Trophoblast cell (in vitro differentiated cells and primary cell): ENCODE measurements around the gene CPN2.

Source experiments
- DNase-seq, 2 donors: peaks; one replicate each; pipeline ENCODE4 v3.0.0-alpha.2; 2016
- H2AFZ ChIP-seq: 2 replicates; pipeline ENCODE4 v1.6.1; 2013; ENCODE audit warnings: low read length, moderate library complexity, mild to moderate bottlenecking; ENCODE audit not compliant: insufficient read depth, poor library complexity
- H2AK5ac ChIP-seq: 2 replicates; pipeline ENCODE4 v1.6.1; 2013; ENCODE audit warnings: mild to moderate bottlenecking, low read length
- H2BK120ac ChIP-seq: 2 replicates; pipeline ENCODE4 v1.6.1; 2013; ENCODE audit warnings: low read length, mild to moderate bottlenecking, moderate library complexity; ENCODE audit not compliant: insufficient read depth, poor library complexity
- H2BK12ac ChIP-seq: 2 replicates; pipeline ENCODE4 v1.6.1; 2013; ENCODE audit warnings: mild to moderate bottlenecking, low read length, moderate library complexity
- H2BK5ac ChIP-seq: 2 replicates; pipeline ENCODE4 v1.6.1; 2013; ENCODE audit warnings: low read length, low read depth, moderate library complexity, mild to moderate bottlenecking; ENCODE audit not compliant: poor library complexity
- H3K14ac ChIP-seq: 2 replicates; pipeline ENCODE4 v1.6.1; 2013; ENCODE audit warnings: mild to moderate bottlenecking, low read length
- H3K18ac ChIP-seq: 2 replicates; pipeline ENCODE4 v1.6.1; 2013; ENCODE audit warnings: mild to moderate bottlenecking, low read length
- H3K23ac ChIP-seq: 2 replicates; pipeline ENCODE4 v1.6.1; 2013; ENCODE audit warnings: low read length
- H3K27ac ChIP-seq: 2 replicates; pipeline ENCODE4 v1.5.1; 2013; ENCODE audit warnings: low read depth, mild to moderate bottlenecking, inconsistent platforms, low read length, moderate library complexity
- H3K27me3 ChIP-seq: 2 replicates; pipeline ENCODE4 v1.6.1; 2013; ENCODE audit warnings: inconsistent platforms, mild to moderate bottlenecking, low read length, moderate library complexity; ENCODE audit not compliant: insufficient read depth
- H3K36me3 ChIP-seq, 2 experiments: 1 replicate in 1 of 2; 2 replicates in 1 of 2; pipeline ENCODE4 v1.6.1; 2013; ENCODE audit warnings: low read length in 2 of 2, mild to moderate bottlenecking in 2 of 2, moderate library complexity in 1 of 2; ENCODE audit not compliant: insufficient read depth in 2 of 2, control insufficient read depth in 1 of 2
- H3K4ac ChIP-seq: 2 replicates; pipeline ENCODE4 v1.6.1; 2013; ENCODE audit warnings: low read depth, mild to moderate bottlenecking, low read length, moderate library complexity
- H3K4me1 ChIP-seq, 2 experiments: 1 replicate in 1 of 2; 2 replicates in 1 of 2; pipeline ENCODE4 v1.6.1; 2013; ENCODE audit warnings: low read length in 2 of 2, mild to moderate bottlenecking in 2 of 2, moderate library complexity in 1 of 2; ENCODE audit not compliant: insufficient read depth in 2 of 2, control insufficient read depth in 1 of 2
- H3K4me2 ChIP-seq: 2 replicates; pipeline ENCODE4 v1.6.1; 2013; ENCODE audit warnings: inconsistent platforms, mild to moderate bottlenecking, low read length, moderate library complexity
- H3K4me3 ChIP-seq: 2 replicates; pipeline ENCODE4 v1.5.1; 2013; ENCODE audit warnings: mild to moderate bottlenecking, low read depth, low read length, inconsistent platforms
- H3K79me1 ChIP-seq: one replicate; pipeline ENCODE4 v1.6.1; 2013; ENCODE audit warnings: low read length
- H3K79me2 ChIP-seq: 2 replicates; pipeline ENCODE4 v1.6.1; 2013; ENCODE audit warnings: low read length, mild to moderate bottlenecking; ENCODE audit not compliant: control insufficient read depth, insufficient read depth, poor library complexity
- H3K9ac ChIP-seq: 2 replicates; pipeline ENCODE4 v1.6.1; 2013; ENCODE audit warnings: mild to moderate bottlenecking, low read length
- H3K9me3 ChIP-seq: 2 replicates; pipeline ENCODE4 v1.6.1; 2013; ENCODE audit warnings: low read depth, mild to moderate bottlenecking, control low read depth, inconsistent platforms, low read length; ENCODE audit not compliant: insufficient read depth
- H4K12ac ChIP-seq: 2 replicates; pipeline ENCODE4 v1.6.1; 2013; ENCODE audit warnings: low read depth, mild to moderate bottlenecking, low read length, moderate library complexity
- H4K8ac ChIP-seq: 2 replicates; pipeline ENCODE4 v1.6.1; 2013; ENCODE audit warnings: low read depth, mild to moderate bottlenecking, low read length, moderate library complexity
- H4K91ac ChIP-seq: one replicate; pipeline ENCODE4 v1.6.1; 2013; ENCODE audit warnings: low read depth, mild to moderate bottlenecking, low read length, moderate library complexity
- WGBS: extraction: QIAGEN DNeasy Blood & Tissue Kit; methylation state at CpG from one replicate; pipeline ENCODE4 v1.1.7; 2013; ENCODE audit warnings: missing lambda C conversion rate; ENCODE audit not compliant: insufficient read length, insufficient coverage; ENCODE audit errors: extremely low coverage; 5-methylcytosine and 5-hydroxymethylcytosine counted together

Gene CPN2

DNA sequence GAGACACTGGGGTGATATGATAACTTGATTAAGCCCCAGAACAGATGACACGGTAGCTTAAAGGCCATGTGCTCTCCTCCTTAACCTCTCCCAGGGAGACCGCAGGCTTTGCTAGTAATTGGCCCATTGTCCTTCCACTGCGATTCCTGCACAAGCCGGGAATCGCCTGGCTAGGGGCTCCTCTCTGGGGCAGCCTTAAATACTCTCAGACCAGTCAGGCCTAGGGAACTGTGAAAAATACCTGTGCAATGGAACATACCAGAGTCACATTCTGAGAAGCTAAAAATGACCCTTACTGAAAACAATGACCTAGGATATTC is 56.3 kb downstream of the CPN2 start:
- H3K79me1 ChIP-seq = peaks cover 15% of the 10 kb centered on the region
- no peak overlapping the region for H3K14ac ChIP-seq
- H3K27me3 ChIP-seq = no peaks in the 10 kb centered on the region
- no peak overlapping the region for H3K23ac ChIP-seq
- peaks cover 4% of the 10 kb centered on the region for H3K79me2 ChIP-seq
- no peak overlapping the region for H4K12ac ChIP-seq
- H3K36me3 ChIP-seq = no peaks in the 10 kb centered on the region
- no peaks in the 10 kb centered on the region for H3K9me3 ChIP-seq
- H2AK5ac ChIP-seq = no peak overlapping the region
- no peak overlapping the region for H3K9ac ChIP-seq
- no peak for DNase-seq
- H2AFZ ChIP-seq = no peak overlapping the region
- no peak overlapping the region for H3K4me3 ChIP-seq
- H3K4ac ChIP-seq = no peak overlapping the region
- no peak overlapping the region for H4K91ac ChIP-seq
- no peak overlapping the region for H3K18ac ChIP-seq
- no peak overlapping the region for H2BK12ac ChIP-seq
- H3K4me1 ChIP-seq = peaks cover 7 to 16% of the 10 kb centered on the region in 2 experiments
- no peak overlapping the region for H2BK120ac ChIP-seq
- H2BK5ac ChIP-seq = no peak overlapping the region
- H3K27ac ChIP-seq = peak overlapping the region; percentile 22
- no peak overlapping the region for H4K8ac ChIP-seq
- no peak overlapping the region for H3K4me2 ChIP-seq
- no CpG with 5 or more reads among the region's 5 CpGs for WGBS

DNA sequence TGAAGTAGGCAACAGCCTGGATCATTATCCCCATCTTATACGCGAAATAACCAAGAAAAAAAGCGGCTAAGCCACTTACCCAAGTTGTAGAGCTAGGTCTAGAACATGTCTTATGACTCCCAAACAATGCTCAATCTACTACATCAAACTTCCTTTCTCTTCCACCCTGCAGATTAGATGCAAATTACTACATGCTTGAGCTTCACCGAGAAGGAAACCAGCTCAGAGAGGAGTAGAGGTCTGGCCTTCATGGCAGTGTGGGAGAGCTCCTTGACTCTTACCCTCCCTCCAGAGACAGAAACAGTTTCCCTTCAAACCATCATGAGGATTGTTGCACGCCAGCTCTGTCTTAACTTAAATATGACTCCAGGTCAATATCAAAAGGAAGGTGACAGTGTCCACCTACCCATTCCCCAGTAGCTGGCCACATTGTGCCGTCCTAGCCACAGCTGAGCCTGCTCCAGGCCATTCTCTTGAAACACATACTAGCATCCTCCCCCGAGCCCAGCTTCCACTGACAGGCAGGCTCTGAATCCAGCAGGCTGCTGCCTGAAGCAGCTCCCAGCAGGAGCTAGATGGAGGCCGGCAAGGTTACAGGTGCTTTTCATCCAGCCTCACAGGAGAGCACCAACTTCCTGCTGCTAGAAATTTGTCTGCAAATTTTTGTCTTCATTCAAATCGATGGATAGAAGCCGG is 56.8 kb downstream of the CPN2 start:
- no peak overlapping the region for H4K91ac ChIP-seq
- H2AFZ ChIP-seq = no peak overlapping the region
- H2BK12ac ChIP-seq = peak overlapping the region; percentile 67
- H2AK5ac ChIP-seq = no peak overlapping the region
- H3K36me3 ChIP-seq = no peaks in the 10 kb centered on the region
- no CpG with 5 or more reads among the region's 10 CpGs for WGBS
- no peak overlapping the region for H2BK120ac ChIP-seq
- H3K4me2 ChIP-seq = no peak overlapping the region
- no peak overlapping the region for H4K12ac ChIP-seq
- H3K9me3 ChIP-seq = no peaks in the 10 kb centered on the region
- no peak overlapping the region for H3K9ac ChIP-seq
- H3K27me3 ChIP-seq = no peaks in the 10 kb centered on the region
- no peak overlapping the region for H2BK5ac ChIP-seq
- H3K23ac ChIP-seq = no peak overlapping the region
- no peak overlapping the region for H3K4ac ChIP-seq
- DNase-seq = no peak
- H3K79me2 ChIP-seq = peaks cover 4% of the 10 kb centered on the region
- H3K14ac ChIP-seq = no peak overlapping the region
- H3K18ac ChIP-seq = no peak overlapping the region
- H3K27ac ChIP-seq = no peak overlapping the region
- peaks cover 15% of the 10 kb centered on the region for H3K79me1 ChIP-seq
- H3K4me1 ChIP-seq = peaks cover 7 to 16% of the 10 kb centered on the region in 2 experiments
- no peak overlapping the region for H4K8ac ChIP-seq
- H3K4me3 ChIP-seq = no peak overlapping the region

DNA sequence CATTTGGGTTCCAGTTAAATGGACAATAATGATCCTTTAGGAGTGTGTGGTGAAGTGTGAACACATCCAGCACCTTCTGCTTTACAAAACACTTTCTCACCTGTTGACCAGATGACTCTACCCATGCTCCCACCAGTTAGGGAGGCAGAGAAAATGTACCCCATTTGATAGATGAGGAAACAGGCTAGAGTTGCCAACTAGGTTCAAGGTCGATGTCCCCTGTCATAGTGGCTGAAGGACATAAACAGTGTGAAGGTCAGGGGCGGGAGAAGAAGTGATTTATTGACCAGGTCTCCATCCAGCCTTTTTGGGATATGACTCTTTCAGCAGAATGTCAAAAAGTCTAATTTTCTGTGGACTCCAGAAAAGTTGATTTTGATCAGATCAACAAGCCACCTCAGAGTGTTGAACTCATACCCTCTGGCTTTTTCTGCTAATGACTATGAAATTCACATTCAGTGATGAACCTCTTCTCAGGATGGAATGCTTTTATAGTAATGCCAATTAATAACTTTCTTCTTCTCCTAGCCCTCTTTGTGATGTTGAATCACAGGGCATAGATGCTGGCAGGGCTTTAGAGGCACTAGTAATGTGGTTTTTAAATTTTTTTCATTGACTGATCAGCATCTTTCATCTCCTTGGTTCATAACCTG is 57.5 kb downstream of the CPN2 start:
- no peak overlapping the region for H4K91ac ChIP-seq
- WGBS = no CpG with 5 or more reads among the region's 2 CpGs
- H3K4me3 ChIP-seq = no peak overlapping the region
- H2BK5ac ChIP-seq = no peak overlapping the region
- H3K18ac ChIP-seq = no peak overlapping the region
- no peak overlapping the region for H4K12ac ChIP-seq
- H3K23ac ChIP-seq = no peak overlapping the region
- no peak overlapping the region for H3K9ac ChIP-seq
- H2BK12ac ChIP-seq = no peak overlapping the region
- H3K27ac ChIP-seq = no peak overlapping the region
- no peak for DNase-seq
- H2AK5ac ChIP-seq = no peak overlapping the region
- no peak overlapping the region for H2BK120ac ChIP-seq
- H3K36me3 ChIP-seq = no peaks in the 10 kb centered on the region
- no peak overlapping the region for H4K8ac ChIP-seq
- H3K9me3 ChIP-seq = no peaks in the 10 kb centered on the region
- H3K79me2 ChIP-seq = peaks cover 4% of the 10 kb centered on the region
- no peak overlapping the region for H3K14ac ChIP-seq
- peaks cover 13% of the 10 kb centered on the region for H3K79me1 ChIP-seq
- no peak overlapping the region for H3K4me2 ChIP-seq
- no peak overlapping the region for H3K4ac ChIP-seq
- no peak overlapping the region for H2AFZ ChIP-seq
- H3K27me3 ChIP-seq = no peaks in the 10 kb centered on the region
- peaks cover 7 to 14% of the 10 kb centered on the region in 2 experiments for H3K4me1 ChIP-seq

DNA sequence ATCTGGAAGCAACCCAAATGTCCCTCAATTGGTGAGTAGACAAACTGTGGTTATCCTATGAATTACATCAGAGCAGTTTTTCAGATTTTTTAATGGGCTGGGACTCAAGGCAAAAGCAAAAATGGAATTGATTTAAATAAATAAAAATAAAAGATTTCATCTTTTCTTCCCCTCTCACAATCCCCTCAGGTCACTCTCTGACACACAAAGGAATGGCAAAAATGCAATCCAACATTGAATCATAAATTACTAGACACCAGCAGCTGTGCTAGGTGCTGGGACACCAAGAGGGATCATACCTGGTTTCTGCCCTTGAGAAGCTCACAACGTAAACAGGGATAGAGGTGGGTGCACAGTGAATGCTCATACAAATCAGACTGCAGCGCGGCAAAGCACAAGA is 58.8 kb downstream of the CPN2 start:
- H2BK120ac ChIP-seq = no peak overlapping the region
- no peaks in the 10 kb centered on the region for H3K36me3 ChIP-seq
- DNase-seq = peak in 1 of 2 donors; percentile 14
- no peak overlapping the region for H3K4me3 ChIP-seq
- no peak overlapping the region for H4K91ac ChIP-seq
- no CpG with 5 or more reads among the region's 3 CpGs for WGBS
- H2BK12ac ChIP-seq = no peak overlapping the region
- H3K27me3 ChIP-seq = no peaks in the 10 kb centered on the region
- no peak overlapping the region for H2AK5ac ChIP-seq
- H3K9ac ChIP-seq = no peak overlapping the region
- no peak overlapping the region for H4K8ac ChIP-seq
- no peak overlapping the region for H3K4me2 ChIP-seq
- H4K12ac ChIP-seq = no peak overlapping the region
- no peak overlapping the region for H3K23ac ChIP-seq
- H2AFZ ChIP-seq = no peak overlapping the region
- H3K79me1 ChIP-seq = peaks cover 12% of the 10 kb centered on the region
- peaks cover 4 to 12% of the 10 kb centered on the region in 2 experiments for H3K4me1 ChIP-seq
- no peak overlapping the region for H3K27ac ChIP-seq
- no peak overlapping the region for H3K14ac ChIP-seq
- H3K79me2 ChIP-seq = peaks cover 4% of the 10 kb centered on the region
- no peaks in the 10 kb centered on the region for H3K9me3 ChIP-seq
- no peak overlapping the region for H3K4ac ChIP-seq
- H2BK5ac ChIP-seq = no peak overlapping the region
- no peak overlapping the region for H3K18ac ChIP-seq
